Effector CD8-positive, alpha-beta T cell (primary cell): Measurements from ENCODE around the gene POTEB3.
"Not testable (repeated sequence)": the region's sequence is repeated elsewhere in the genome, so short reads cannot be mapped to it uniquely, and the experiment has no call there.

Experiments used
- DNase-seq: peaks from one replicate; lab custom pipeline; 2025; lab: John Stamatoyannopoulos, UW
- total RNA-seq, 4 experiments: gene quantifications; one replicate each; lab custom pipeline; 2026; lab: John Stamatoyannopoulos, UW

Gene POTEB3
- total RNA-seq: 0 to 0.72 (median 0) reads per million in 4 experiments

DNA sequence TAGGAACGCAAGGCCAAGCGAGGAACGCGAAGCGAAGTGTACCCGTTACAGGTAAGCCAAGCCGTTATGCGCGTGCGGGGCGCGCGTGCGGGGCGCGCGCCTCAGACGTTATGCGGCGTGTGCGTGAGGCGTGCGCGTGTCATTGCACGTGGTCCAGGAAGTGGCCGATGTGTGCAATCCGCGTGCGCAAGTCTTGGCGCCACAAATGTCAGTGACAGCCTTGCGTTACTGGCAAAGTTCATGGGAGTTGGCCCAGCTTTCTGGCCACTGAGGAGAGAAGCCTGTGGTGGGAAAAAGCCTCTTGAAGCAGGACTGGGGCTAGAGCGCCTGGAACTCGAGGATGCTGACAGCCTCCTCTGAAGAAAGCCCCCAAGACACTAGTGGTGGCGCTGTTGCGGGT, at the start of gene POTEB3:
TSS of gene POTEB3 (minus strand) at position 101 of the 400 bp plus-strand sequence. CDS start 488 bp downstream, outside the sequence.
- DNase-seq: not testable (repeated sequence)

DNA sequence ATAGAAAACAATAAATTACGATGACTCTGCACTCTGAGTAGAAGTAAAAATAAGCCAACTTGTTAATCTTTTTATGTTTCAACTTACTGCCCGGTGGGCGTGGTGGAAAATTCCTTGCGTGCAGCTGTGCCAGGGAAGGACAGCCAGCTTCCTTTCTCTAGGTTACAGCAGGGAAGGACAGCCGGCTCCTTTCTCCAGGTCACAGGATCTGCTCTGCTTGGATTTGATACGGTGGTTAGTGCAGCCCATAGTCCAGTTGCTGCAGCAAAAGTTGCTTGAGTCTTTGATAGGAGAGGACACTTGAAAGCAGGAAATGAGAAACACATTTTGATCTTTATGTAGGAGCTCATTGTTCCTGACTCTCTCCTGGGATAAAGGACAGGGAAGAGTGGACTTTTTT, 13.4 kb upstream of the POTEB3 start:
- DNase-seq: not testable (repeated sequence)

DNA sequence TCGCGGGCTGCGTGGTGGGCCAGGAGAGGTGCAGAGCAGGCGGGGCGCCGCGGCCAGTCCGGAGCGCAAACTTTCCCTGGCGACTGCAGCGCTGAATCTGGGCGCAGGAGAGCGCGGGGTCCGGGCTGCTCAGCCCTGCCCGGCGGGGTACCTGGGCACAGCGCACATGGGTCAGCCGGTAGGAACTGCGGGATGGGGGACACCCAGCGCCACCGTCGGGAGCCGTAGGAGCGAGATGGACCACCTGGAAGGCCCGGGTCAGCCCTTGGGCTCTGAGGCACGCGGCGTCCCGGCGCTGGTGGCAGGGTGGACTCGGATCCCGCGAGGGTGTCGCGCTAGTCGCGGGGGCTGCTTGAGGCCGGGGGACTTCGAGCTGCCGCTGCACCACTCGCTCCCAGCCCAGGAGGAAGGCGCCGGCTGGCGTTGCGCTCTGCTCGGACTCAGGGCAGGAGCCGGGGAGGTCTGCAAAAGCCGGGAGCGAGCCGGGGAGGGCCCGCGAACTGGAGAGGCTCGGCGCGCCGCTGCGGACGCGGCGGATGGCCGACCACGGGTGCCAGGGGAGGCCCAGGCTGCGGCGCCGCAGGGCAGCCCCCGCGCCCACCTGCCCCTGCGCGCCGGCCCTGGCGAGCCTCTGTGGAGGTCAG, 11.7 kb upstream of the POTEB3 start:
- not testable (repeated sequence) for DNase-seq

DNA sequence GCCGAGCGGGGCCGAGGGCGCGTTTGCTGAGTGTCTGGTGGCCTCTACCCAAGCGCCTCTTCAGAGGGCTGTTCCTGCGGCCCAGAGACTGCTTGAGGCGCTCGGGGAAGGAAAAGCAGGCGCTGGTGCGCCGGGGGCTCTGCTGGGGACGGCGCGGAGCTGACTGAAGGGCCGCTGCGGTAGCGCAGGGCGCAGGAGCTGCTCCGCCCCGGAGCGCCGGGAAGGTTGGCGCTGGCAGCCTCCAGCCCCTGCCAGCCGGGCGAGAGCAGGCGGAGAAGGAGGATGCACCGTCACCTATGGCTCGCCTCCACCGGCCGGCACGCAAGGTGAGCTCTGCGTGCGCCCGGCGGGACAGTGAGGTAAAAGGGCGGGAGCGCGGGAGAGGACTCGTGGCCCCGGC, 11.2 kb upstream of the POTEB3 start:
- DNase-seq: not testable (repeated sequence)

DNA sequence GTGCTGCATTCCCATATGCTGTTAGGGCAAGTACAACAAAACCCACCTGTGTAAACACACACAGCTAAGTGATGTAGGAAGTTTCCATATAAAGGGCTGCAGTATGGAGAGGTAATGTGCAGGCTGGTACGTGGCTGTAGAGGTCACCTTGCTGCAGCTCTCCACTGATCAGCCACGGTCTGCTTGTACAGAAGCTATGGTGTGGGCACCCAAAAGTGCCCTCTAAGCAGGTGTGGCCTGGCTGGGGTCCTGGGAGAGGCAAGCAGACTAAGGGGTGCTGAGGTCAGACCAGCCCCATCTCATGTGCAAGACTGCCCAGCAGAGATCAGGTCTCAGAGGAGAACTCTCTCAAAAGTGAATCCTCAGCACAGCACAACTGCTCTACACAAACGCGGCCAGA, 32.9 kb downstream of the POTEB3 start:
- not testable (repeated sequence) for DNase-seq

DNA sequence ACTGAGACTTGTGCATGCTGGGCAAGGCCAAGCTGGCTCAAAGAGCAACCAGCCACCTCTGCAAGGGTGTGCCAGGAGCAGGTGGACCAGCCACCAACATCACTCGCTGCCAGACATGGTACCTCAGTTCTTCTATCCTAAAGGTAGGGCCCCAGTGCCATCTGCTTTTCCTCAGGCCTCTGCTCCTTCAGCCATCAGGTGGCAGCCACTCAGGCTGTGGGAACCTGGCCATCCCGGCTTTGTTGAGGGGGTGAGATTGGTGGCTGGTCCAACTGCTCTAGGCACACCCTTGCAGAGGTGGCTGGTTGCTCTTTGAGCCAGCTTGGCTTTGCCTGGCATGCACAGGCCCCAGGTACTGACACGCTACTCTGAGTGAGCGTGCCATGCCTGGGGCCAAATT, 38.8 kb downstream of the POTEB3 start:
- not testable (repeated sequence) for DNase-seq

DNA sequence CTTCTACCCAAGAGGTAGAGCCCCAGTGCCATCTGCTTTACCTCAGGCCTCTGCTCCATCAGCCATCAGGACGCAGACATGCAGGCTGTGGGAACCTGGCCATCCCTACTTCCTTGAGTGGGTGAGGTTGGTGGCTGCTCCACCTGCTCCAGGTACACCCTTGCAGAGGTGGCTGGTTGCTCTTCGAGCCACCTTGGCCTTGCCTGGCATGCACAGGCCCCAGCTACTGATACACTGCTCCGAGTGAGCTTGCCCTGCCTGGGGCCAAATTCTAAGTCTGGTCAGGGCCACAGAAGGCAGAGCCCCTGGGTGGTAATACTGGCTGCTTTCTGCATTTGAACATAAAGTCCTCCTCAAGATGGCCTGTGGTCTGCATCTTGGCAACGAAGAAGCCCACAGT, 41.2 kb downstream of the POTEB3 start:
- not testable (repeated sequence) for DNase-seq

DNA sequence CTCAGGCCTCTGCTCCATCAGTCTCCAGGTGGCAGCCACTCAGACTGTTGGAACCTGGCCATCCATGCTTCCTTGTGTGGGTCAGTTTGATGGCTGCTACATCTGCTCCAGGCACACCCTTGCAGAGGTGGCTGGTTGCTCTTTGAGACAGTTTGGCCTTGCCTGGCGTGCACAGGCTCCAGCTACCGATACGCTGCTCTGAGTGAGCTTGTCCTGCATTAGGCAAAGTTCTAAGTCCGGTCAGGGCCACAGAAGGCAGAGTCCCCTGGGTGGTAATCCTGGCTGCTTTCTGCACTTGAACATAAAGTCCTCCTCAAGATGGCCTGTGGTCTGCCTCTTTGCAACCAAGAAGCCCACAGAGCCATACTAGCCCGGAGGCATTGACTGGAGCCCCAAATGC, 41.8 kb downstream of the POTEB3 start:
- DNase-seq: not testable (repeated sequence)

DNA sequence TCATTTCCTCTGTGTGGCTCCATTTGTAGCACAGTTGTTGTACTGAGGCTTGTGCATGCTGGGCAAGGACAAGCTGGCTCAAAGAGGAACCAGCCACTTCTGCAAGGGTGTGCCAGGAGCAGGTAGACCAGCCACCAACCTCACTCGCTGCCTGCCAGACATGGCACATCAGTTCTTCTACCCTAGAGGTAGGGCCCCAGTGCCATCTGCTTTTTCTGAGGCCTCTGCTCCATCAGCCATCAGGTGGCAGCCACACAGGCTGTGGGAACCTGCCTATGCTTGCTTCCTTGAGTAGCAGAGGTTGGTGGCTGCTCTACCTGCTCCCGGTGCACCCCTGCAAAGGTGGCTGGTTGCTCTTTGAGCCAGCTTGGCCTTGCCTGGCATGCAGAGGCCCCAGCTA, 42.6 kb downstream of the POTEB3 start:
- DNase-seq: not testable (repeated sequence)

DNA sequence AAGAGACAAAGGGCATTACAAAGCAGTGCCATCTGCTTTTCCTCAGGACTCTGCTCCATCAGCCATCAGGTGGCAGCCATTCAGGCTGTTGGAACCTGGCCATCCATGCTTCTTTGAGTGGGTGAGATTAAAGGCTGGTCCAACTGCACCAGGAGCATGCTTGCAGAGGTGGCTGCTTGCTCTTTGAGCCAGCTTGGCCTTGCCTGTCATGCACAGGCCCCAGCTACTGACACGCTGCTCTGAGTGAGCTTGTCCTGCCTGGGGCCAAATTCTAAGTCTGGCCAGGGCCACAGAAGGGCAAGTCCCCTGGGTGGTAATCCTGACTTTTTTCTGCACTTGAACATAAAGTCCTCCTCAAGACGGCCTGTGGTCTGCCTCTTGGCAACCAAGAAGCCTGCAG, 43.1 kb downstream of the POTEB3 start:
- not testable (repeated sequence) for DNase-seq

DNA sequence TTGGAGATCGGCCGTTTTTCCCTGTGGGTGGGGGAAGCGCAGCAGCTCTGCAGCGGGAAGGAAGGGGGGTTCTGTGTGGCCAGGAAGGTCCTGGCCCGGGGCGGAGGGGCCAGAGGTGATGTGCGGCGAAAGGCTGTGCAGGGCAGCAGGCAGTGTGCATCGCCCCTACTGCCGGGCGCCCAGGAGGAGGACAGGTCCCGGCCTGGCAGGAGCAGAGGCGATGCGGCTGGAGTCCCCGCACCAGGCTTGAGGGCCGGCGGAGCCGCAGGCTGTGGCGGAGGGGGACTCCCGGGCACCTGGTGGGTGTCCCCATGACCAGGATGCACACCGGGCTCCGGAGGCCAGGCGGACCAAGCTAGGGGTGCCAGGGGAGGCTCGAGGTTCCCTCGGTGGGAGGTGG, 54.3 kb downstream of the POTEB3 start:
- DNase-seq: not testable (repeated sequence)

DNA sequence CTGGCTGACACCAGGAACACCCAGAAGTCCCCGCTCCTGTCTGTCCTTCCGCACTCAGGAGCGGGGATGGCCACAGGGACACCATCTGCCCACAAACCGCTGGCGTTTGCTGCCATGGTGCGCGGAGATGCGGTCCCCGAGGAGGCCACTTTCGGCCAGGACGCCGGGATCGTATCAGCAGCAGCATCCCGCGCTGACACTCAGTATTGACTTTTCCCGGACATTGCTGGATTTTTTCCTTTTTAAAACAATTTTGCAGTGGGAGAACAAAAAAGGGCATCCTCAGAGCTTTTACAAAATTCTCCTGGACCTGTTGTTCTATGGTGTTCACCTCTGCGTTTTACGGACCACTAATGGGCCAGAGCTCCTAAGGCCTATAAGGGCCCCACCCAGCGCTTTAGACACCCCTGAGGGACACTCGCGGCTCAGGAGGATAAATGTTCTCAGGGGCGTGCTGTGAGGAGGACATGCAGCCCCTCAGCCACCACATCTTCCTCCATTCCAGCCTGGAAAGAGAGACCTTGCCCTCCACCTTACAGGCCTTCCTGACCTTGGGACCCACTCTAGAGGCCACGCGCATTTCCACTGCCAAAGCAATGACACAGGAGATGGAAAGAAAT, 56.3 kb downstream of the POTEB3 start:
- not testable (repeated sequence) for DNase-seq

DNA sequence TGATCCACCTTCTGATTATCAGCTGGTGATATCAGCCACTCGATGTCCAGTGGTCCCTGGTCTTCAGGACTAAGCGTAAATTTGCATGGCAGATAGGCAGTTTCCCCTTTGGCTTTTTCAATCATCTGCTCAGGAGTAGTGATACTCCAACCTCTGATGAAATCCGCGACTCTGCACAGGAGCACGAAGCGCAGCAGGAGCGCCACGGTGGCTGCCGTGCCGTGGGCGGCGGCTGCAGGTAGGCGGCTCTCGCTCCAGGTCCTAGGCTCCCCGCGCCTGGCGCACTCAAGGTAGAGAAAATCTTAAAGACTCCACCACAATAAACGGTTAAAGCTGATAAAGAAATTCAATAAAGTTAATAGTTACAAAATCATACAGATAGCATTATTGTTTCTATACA, 66.6 kb downstream of the POTEB3 start:
- not testable (repeated sequence) for DNase-seq

DNA sequence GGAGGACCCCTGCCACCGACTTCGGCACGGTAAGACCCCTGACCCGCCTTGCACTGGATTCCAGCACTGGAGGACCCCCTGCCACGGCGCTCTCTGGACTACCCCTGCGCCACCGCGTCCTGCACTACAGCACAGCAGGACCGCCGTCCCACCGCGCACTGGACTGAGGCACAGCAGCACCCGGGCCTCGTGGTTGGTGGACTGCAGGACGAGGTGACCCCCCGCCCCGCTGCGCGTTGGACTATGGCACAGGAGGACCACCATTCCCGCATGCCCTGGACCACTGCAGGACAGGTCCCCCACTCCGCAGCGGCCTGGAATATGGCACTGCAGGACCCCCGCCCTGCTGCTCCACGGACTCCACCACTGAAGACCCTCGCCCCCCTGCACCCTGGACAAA, 71.1 kb downstream of the POTEB3 start:
- DNase-seq: not testable (repeated sequence)

DNA sequence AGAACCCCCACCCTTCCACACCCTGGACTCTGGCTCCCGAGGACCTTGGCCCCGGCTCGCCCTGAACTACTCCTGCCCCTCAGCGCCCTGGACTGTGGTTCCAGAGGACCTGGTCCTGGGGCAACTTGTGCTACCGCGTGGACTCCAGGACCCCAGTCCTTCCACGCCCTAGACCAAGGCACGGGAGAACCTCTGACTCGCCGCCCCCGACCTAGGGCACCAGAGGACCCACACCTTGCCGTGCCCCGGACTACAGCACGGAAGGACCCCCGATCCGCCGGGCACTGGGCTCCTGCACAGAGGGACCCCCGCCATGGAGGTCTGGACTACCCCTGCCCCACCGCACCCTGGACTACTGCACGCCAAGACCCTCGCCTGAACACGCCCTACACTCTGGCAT, 71.7 kb downstream of the POTEB3 start:
- DNase-seq: not testable (repeated sequence)
